ENCODE measurements around the gene GMPR2. TPM values are rescaled to one million over a fixed set of nuclear protein-coding genes. Genes with fewer than 3 reads are reported as not detected.

Gene GMPR2
- total RNA-seq, 1 experiment from 2014 or later: 56.9 TPM

DNA sequence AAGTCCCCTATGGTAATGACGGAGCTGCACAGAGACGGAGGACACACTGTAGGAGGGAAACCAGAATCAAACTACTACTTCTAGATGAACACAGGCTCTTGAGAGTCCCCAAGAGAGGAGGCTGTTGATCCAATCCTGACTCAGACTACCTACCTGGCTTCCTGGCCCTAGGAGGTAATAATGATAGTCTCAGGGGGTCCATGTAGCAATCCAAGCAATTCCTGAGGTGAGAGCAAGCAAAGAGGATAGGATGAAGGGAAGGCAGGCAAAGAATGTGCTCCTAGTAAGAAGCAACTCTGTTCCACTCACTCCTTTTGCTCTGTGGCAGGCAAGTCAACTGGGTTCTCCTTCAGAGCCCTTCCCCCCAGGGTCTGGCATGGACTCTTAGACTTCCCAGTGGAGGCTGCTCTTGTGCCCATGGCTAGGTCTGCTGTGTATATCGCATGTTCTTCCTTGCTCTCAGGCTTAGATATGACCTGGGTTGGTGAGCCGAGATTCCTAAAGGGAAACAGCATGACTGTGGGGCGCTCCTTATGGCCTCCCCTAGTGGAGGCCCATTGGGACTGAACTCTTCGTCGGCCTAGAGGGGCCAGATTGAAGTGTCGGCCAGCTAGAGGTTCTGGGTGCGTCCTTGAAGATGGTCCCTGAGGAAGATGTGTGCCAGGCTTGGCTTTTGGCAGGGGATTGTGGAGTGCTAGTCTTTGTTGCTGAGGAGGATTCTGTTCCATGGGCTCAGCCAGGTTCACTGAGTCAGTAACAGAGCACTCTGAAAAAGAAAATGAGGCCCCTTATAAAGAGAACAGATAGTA lies 7.6 kb downstream of the GMPR2 start:
- BruUV-seq (replicated peaks): no TSS peak
- TF ChIP-seq EZH2 (IDR thresholded peaks at IDR 0.05; ENCODE audit: low read length, unreplicated experiment): no peak
- TF ChIP-seq CTCF (conservative IDR thresholded peaks at IDR 0.05; ENCODE audit: low read depth, low read length): no peak
- TF ChIP-seq EZH2phosphoT487 (IDR thresholded peaks at IDR 0.05; ENCODE audit: borderline replicate concordance, low read length): no peak
- H3K4me2 ChIP-seq (ENCODE audit: low read length): peak overlapping the region; percentile 91; the same call in 1 of the 2 replicates
- H3K9me3 ChIP-seq (ENCODE audit: low read length): no peaks in the 10 kb centered on the region
- no peak overlapping the region for H3K4me3 ChIP-seq (ENCODE audit: low read length)
- H3K36me3 ChIP-seq (ENCODE audit: low read depth, low read length): peaks cover 45% of the 10 kb centered on the region
- no peak overlapping the region for H3K9ac ChIP-seq (ENCODE audit: low read length)
- no peak overlapping the region for H2AFZ ChIP-seq (ENCODE audit: low read length)
- intact Hi-C loops (cut with micrococcal nuclease): no loop called here
- H3F3A ChIP-seq (ENCODE audit: low read length, unreplicated experiment): no peaks in the 10 kb centered on the region
- CTCF ChIA-PET: no interaction called here
- no peak overlapping the region for H3K27ac ChIP-seq (ENCODE audit: low read length)
- peaks cover 42% of the 10 kb centered on the region for H3K4me1 ChIP-seq (ENCODE audit: insufficient read depth, low read length)
- POLR2A ChIA-PET (ENCODE audit: unreplicated experiment): no interaction called here
- H3K9me2 ChIP-seq (replicated peaks; ENCODE audit: low read length): no peaks in the 10 kb centered on the region
- ATAC-seq (no peak), DNase-seq (no peak)
- no peaks in the 10 kb centered on the region for H3K27me3 ChIP-seq (ENCODE audit: low read length)
- peaks cover 26% of the 10 kb centered on the region for H3K79me2 ChIP-seq (ENCODE audit: low read length)
- H4K20me1 ChIP-seq (ENCODE audit: low read length): 0 out of 2 replicates have a peak, but pooled peaks cover 3% of the 10 kb centered on the region

DNA sequence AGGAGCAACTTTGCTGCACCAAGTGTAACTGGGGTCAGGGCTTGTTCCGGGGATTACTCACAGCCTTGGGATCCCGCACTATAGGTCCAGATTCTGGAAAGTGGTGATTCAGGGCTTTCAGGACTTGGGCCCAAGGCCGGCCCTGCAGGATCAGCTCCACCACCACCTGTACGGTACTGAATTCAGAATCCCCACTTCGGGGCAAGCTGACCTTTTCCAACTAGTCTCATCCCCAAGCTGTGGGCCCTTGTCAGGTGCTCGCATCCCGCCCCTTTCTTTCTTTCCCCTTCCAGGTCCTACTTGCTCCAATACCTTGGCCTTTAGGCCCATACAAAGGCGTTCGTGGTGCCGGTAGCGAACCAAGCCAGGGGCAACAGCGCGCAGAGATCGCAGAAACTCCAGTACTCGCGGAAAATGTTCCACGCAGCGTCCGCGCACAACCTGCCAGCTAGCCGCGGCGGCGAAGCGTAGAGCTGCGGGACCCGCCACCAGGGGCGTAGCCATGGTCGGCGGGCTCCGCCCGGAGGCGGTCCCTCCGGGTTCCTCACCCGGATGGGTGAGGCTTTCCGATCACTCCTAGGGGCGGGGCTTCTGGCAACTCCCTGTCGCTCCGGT lies 9.2 kb downstream of the GMPR2 start:
- H3K4me1 ChIP-seq (ENCODE audit: insufficient read depth, low read length): peaks cover 42% of the 10 kb centered on the region
- no peaks in the 10 kb centered on the region for H3K9me2 ChIP-seq (replicated peaks; ENCODE audit: low read length)
- H3K4me3 ChIP-seq (ENCODE audit: low read length): peak overlapping the region; percentile 76
- ChIA-PET CTCF (interaction anchor here (0.6 to 2.6 kb wide), 10 partner anchors 26 to 200 kb away, joined by 3 to 55 read pairs (median 4); partner anchors contain the start of genes CHMP4A, CIDEB, MDP1 and RABGGTA), POLR2A (ENCODE audit: unreplicated experiment) (interaction anchor here (0.6 to 1.3 kb wide), 10 partner anchors 27 to 95 kb away, joined by 3 to 16 read pairs (median 4); partner anchors contain the start of genes CIDEB, DHRS1, NOP9 and PSME2)
- H3K27me3 ChIP-seq (ENCODE audit: low read length): no peaks in the 10 kb centered on the region
- H3K9me3 ChIP-seq (ENCODE audit: low read length): no peaks in the 10 kb centered on the region
- H3F3A ChIP-seq (ENCODE audit: low read length, unreplicated experiment): no peaks in the 10 kb centered on the region
- peak overlapping the region; percentile 88 for H3K9ac ChIP-seq (ENCODE audit: low read length)
- H3K79me2 ChIP-seq (ENCODE audit: low read length): peaks cover 26% of the 10 kb centered on the region
- BruUV-seq (replicated peaks): TSS peak; percentile 49
- ATAC-seq (peak; percentile 87), DNase-seq (peak; percentile 95)
- peak overlapping the region; percentile 89 for H2AFZ ChIP-seq (ENCODE audit: low read length)
- 0 out of 2 replicates have a peak, but pooled peaks cover 3% of the 10 kb centered on the region for H4K20me1 ChIP-seq (ENCODE audit: low read length)
- H3K27ac ChIP-seq (ENCODE audit: low read length): peak overlapping the region; percentile 92
- peaks cover 36% of the 10 kb centered on the region for H3K36me3 ChIP-seq (ENCODE audit: low read depth, low read length)
- 0 out of 2 replicates have a peak, but pooled peaks have one; percentile 27 for TF ChIP-seq CTCF (conservative IDR thresholded peaks at IDR 0.05; ENCODE audit: low read depth, low read length)
- no peak for TF ChIP-seq EZH2phosphoT487 (IDR thresholded peaks at IDR 0.05; ENCODE audit: borderline replicate concordance, low read length)
- TF ChIP-seq EZH2 (IDR thresholded peaks at IDR 0.05; ENCODE audit: low read length, unreplicated experiment): no peak
- H3K4me2 ChIP-seq (ENCODE audit: low read length): peak overlapping the region; percentile 91
- intact Hi-C loops (cut with micrococcal nuclease): loop anchor here (1.0 to 2.0 kb wide), 4 partner anchors 10 to 189 kb away; partner anchors contain the start of genes GMPR2, NEDD8, RABGGTA and TM9SF1
